CD4-positive, alpha-beta T cell treated with Interleukin-4 for 4 hours (primary cell): ENCODE results near the gene NR2E3.
"Not testable (repeated sequence)": the region's sequence is repeated elsewhere in the genome, so short reads cannot be mapped to it uniquely, and the experiment has no call there.

Source experiments
- DNase-seq: peaks from one replicate; pipeline ENCODE4 v3.0.0-alpha.2; 2020

NR2E3 gene

GRCh38 chr15:71820127-71820526 is 9.8 kb downstream of the NR2E3 start:
- no peak for DNase-seq

GRCh38 chr15:71821547-71822129 is 11.3 kb downstream of the NR2E3 start:
- no peak for DNase-seq

- DNase-seq, result no peak
Measured at GRCh38 chr15:71822890-71823630, 12.7 kb downstream of the NR2E3 start.

- DNase-seq, result no peak
Measured at GRCh38 chr15:71823801-71824200, 13.4 kb downstream of the NR2E3 start.

- DNase-seq, result no peak
Measured at GRCh38 chr15:71825021-71825730, 14.8 kb downstream of the NR2E3 start.

GRCh38 chr15:71826196-71826595 is 15.8 kb downstream of the NR2E3 start:
- DNase-seq, result no peak

- DNase-seq, result no peak
Measured at GRCh38 chr15:71830981-71831380, 20.6 kb downstream of the NR2E3 start.

GRCh38 chr15:71841563-71841962 is 31.2 kb downstream of the NR2E3 start:
- DNase-seq, result no peak

GRCh38 chr15:71844916-71845315 is 34.6 kb downstream of the NR2E3 start:
- no peak for DNase-seq

GRCh38 chr15:71853543-71853942 is 43.2 kb downstream of the NR2E3 start:
- no peak for DNase-seq

- DNase-seq, result not testable (repeated sequence)
Measured at GRCh38 chr15:71858232-71858631, 47.9 kb downstream of the NR2E3 start.
